NB4 (cell line): Measurements from ENCODE around the gene RXRG.
A peak's percentile ranks its signal among the peaks of the same experiment; 100 is the strongest.

Source experiments
- DNase-seq: peaks from one replicate; pipeline ENCODE4 v3.0.0; 2010; ENCODE audit warnings: low read depth
- H3K4me3 ChIP-seq: one replicate; pipeline ENCODE4 v1.5.1; 2011; ENCODE audit warnings: mild to moderate bottlenecking, low read depth, low read length, moderate library complexity
- MYC ChIP-seq: IDR thresholded peaks from 2 replicates; pipeline ENCODE4 v1.6.1; 2011; ENCODE audit warnings: low read depth, low read length
- POLR2A ChIP-seq: IDR thresholded peaks from 2 replicates; pipeline ENCODE4 v1.6.1; 2011; ENCODE audit warnings: mild to moderate bottlenecking; ENCODE audit not compliant: insufficient read length; ENCODE audit errors: extremely low read depth
- TF ChIP-seq, protein P1 (sequence below): IDR thresholded peaks from 2 replicates; pipeline ENCODE4 v1.6.1; 2011; ENCODE audit warnings: low read depth, low read length
- TF ChIP-seq, protein P2 (sequence below): IDR thresholded peaks from one replicate; pipeline ENCODE4 v1.5.1; 2012; ENCODE audit warnings: low read depth, low read length

The RXRG gene

DNA sequence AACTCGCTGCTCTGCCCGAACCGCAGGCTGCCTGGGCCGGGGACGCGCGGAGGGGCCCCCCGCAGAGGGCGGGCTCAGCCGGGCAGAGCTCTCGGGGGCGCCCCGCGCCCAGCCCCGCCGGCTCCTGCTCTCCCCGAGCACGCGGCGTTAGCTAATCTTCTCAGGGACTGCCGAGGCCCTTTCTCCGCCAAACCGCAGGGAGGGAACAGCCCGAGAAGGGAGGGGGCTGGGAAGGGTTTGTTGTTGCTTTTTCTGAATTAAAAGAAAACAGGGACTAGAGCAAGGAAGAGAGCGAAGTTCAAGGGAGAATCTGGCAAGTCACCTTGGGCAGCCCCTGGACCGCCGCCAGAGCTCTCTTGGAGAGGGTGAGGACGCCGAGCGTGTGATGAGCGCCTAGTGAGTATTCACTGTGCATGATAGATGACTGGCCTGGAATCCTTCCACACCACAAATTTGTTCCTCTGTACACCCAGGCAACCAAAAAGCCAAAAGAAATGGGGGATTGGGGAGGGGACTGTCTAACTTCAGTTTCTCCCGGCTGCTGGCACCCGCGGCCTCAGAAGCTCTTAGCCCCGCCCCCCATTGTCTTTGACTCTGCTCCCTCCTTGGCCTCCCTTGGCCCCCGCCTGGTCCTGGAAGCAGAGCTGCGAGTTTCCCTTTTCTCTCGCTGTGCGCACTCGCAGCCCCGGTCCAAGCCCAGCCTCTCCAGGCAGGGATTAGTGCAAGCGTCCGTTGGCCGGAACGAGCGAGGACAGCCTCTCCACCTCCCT lies 68.7 kb downstream of the RXRG start:
- DNase-seq = peak; percentile 40
- TF ChIP-seq MYC = no peak
- TF ChIP-seq, protein P1, sequence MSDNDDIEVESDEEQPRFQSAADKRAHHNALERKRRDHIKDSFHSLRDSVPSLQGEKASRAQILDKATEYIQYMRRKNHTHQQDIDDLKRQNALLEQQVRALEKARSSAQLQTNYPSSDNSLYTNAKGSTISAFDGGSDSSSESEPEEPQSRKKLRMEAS = no peak
- TF ChIP-seq, protein P2, sequence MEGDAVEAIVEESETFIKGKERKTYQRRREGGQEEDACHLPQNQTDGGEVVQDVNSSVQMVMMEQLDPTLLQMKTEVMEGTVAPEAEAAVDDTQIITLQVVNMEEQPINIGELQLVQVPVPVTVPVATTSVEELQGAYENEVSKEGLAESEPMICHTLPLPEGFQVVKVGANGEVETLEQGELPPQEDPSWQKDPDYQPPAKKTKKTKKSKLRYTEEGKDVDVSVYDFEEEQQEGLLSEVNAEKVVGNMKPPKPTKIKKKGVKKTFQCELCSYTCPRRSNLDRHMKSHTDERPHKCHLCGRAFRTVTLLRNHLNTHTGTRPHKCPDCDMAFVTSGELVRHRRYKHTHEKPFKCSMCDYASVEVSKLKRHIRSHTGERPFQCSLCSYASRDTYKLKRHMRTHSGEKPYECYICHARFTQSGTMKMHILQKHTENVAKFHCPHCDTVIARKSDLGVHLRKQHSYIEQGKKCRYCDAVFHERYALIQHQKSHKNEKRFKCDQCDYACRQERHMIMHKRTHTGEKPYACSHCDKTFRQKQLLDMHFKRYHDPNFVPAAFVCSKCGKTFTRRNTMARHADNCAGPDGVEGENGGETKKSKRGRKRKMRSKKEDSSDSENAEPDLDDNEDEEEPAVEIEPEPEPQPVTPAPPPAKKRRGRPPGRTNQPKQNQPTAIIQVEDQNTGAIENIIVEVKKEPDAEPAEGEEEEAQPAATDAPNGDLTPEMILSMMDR = no peak
- TF ChIP-seq POLR2A = no peak
- H3K4me3 ChIP-seq = no peak overlapping the region

DNA sequence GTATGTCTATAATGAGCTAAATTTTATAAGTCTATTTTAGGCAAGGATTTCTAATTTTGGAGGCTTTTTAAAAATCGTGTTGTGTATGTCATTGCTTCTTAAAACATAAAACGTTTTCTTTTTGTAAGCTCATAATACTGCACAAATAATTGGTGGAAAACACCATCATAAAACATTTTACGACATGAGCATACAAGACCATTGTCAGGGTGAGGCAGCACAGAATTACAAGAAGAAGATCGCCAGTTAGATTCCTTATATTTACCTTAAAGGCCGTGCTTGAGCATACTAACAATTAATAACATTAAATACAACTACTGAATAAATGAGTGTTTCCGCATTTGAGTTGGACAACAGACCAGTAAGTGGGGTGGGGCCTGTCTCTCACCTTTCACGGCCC lies 69.3 kb downstream of the RXRG start:
- no peak overlapping the region for H3K4me3 ChIP-seq
- no peak for DNase-seq
- TF ChIP-seq MYC (no peak), POLR2A (no peak)
- TF ChIP-seq, protein P1 = no peak
- TF ChIP-seq, protein P2 = no peak

DNA sequence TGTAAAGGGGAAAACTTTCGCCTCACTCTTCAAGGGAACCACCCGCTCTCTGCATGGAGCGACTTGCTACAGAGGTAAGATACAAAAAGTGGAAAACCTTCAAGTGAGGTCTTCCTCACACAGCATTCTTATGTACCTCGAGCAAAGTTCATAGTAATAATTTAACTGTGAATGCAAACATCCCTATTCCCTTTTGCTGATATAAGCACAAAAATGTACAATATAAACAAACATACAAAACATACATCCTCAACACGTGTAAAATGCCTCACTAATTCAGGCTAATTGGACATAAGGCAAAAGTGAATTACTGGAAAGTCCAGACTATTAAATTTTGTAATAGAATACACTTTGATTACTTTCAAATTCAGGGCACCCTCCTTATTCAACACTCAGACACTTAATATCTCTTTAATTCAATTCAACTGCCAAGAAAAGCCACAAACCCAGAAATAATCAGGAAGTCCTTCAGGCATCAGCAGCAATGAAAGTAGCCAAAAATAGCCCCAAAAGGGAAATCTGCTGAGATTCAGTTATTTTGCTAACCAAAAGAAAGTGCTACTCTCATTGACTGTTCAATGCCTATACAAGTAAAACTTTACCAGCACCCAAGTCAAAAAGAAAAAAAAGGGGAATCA lies 73.2 kb downstream of the RXRG start:
- H3K4me3 ChIP-seq = no peak overlapping the region
- TF ChIP-seq, protein P1 = no peak
- TF ChIP-seq, protein P2 = no peak
- TF ChIP-seq MYC (no peak), POLR2A (no peak)
- DNase-seq = no peak

DNA sequence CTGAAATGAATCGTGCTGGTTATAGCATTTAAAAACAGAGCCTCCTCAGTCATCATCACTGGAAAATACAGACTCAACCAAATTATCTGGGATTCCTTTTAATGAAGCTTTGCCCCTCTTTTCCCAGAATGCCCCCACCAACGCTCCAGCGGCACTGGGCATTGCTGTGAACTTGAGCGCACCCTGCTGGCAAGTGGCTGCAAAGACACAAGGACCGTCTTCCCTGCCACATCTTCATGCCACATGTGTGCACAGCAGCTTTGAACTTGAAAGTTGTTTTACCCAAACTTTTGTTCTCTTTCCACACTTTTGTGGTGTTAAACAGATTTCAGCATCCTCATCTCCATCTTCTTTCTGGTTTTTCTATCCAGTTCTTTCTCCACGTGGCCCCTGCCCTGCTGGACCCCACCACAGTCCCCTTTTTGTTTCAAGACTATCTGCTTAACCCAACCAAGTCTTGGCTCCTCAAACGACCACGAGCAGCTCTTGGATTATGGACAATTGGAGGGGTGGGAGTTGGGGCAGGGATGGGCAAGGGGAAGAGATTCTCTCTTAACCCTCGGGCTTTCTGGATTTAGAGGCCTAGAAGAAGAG lies 75.6 kb downstream of the RXRG start:
- DNase-seq = peak; percentile 42
- H3K4me3 ChIP-seq = no peak overlapping the region
- TF ChIP-seq, protein P2 = peak; percentile 87
- no peak for TF ChIP-seq POLR2A
- TF ChIP-seq MYC = peak; percentile 25; the same call in 1 of the 2 replicates
- TF ChIP-seq, protein P1 = peak; percentile 8; the same call in 1 of the 2 replicates

DNA sequence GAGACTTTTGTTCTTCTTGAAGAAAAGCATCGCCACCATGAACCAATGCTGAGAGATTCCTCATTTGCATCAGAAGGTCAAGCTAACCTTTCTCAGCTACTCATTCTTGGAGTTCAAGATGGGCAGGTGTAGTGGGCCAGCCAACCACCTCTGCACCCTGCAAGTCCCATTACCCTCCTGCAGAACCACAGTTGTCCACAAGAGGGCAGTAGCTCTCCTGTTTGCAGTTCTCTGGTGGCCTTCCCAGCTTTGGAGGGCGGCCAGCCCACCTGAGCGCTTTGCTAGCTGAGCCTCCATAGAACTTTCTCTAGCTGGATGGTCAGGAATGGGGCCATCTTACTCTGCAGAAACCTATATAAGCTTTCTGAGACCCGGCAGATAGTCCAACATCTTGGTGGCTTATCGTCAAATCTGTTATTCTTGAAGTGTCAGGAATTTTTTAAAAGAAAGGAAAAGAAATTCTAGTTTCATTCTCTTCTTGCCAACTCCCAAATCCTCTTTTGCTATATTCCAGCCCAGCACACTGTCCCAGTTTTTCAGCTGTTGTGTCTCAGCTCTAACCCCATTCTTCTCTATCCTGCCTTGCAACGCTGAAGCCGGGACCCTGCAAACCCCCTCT lies 77.4 kb downstream of the RXRG start:
- DNase-seq = peak; percentile 61
- TF ChIP-seq, protein P1 = no peak
- TF ChIP-seq, protein P2 = peak; percentile 92
- H3K4me3 ChIP-seq = no peak overlapping the region
